K562 (cell line): ENCODE data around the gene WDR27. TPM values are rescaled to one million over a fixed set of nuclear protein-coding genes. Genes with fewer than 3 reads are reported as not detected.

Source experiments
- ATAC-seq: fragments of 200-7000 bp; cut with Tn5 transposase; 3 replicates; pipeline ENCODE4 v1.9.1; 2020; ENCODE audit warnings: moderate library complexity
- BruUV-seq: library from RNA; stranded (reverse); fragments of 400-500 nt; replicated peaks from 2 replicates; lab custom pipeline; 2021; lab: Mats Ljungman, UMichigan
- CTCF ChIA-PET: fragments of 300-600 bp; formaldehyde crosslinking; extraction: SDS; loops from one replicate; lab custom pipeline; 2021; ENCODE audit warnings: low intra/inter-chr PET ratio; lab: Yijun Ruan, JAX
- POLR2A ChIA-PET: fragments of 300-600, 350-650 bp; sonication (Branson Sonifier 250); formaldehyde crosslinking; extraction: SDS; loops from one replicate; lab custom pipeline; 2021; ENCODE audit warnings: antibody characterized with exemption, inconsistent platforms; lab: Yijun Ruan, JAX
- DNase-seq, 4 experiments: peaks; one replicate each; pipeline versions ENCODE4 v3.0.0 to v3.0.0-alpha.2; 2011 to 2018; ENCODE audit warnings: low spot score in 3 of 4, mixed read lengths in 3 of 4; ENCODE audit errors: extremely low read depth in 1 of 4
- FAIRE-seq: peaks from 2 replicates; lab custom pipeline; 2011; peaks lifted over from hg19 to GRCh38; lab: Jason Lieb, UNC
- H2AFZ ChIP-seq: 2 replicates; pipeline ENCODE4 v1.6.0; 2011; ENCODE audit warnings: low read depth, low read length, control low read depth, inconsistent platforms
- H3K27ac ChIP-seq: fragments of 200-600 bp; 3 replicates; pipeline ENCODE4 v1.8.0; 2011; ENCODE audit warnings: low read depth, mild to moderate bottlenecking, control low read depth, inconsistent platforms, low read length, moderate library complexity, mixed read lengths; ENCODE audit errors: extremely low read depth
- H3K27me3 ChIP-seq, 2 experiments: fragments of 300-600 bp in 1 of 2; 2 replicates in 1 of 2; 3 replicates in 1 of 2; pipeline versions ENCODE4 v1.6.0 to v1.8.0; 2011; ENCODE audit warnings: inconsistent platforms in 2 of 2, low read length in 2 of 2, mild to moderate bottlenecking in 1 of 2, mixed read lengths in 1 of 2, moderate library complexity in 1 of 2; ENCODE audit not compliant: control insufficient read depth in 2 of 2, insufficient read depth in 2 of 2
- H3K36me3 ChIP-seq: fragments of 300-600 bp; 3 replicates; pipeline ENCODE4 v1.8.0; 2011; ENCODE audit warnings: mild to moderate bottlenecking, low read length, inconsistent platforms; ENCODE audit not compliant: control insufficient read depth, insufficient read depth
- H3K4me1 ChIP-seq, 2 experiments: fragments of 200-600 bp in 1 of 2; replicated peaks in 1 of 2; 2 replicates in 1 of 2; 3 replicates in 1 of 2; pipeline versions ENCODE4 v1.5.1 to v1.8.0; 2011; ENCODE audit warnings: inconsistent platforms in 2 of 2, low read length in 2 of 2, mild to moderate bottlenecking in 1 of 2, mixed read lengths in 1 of 2, moderate library complexity in 1 of 2; ENCODE audit not compliant: control insufficient read depth in 2 of 2, insufficient read depth in 2 of 2
- H3K4me2 ChIP-seq: 2 replicates; pipeline ENCODE4 v1.6.1; 2011; ENCODE audit warnings: low read length, control low read depth, inconsistent platforms, mixed read lengths; ENCODE audit not compliant: insufficient read depth
- H3K4me3 ChIP-seq: fragments of 200-600 bp; sonication (generic), shearing (Covaris generic); 2 replicates; pipeline ENCODE4 v1.5.1; 2016; ENCODE audit warnings: control low read depth, inconsistent platforms
- H3K79me2 ChIP-seq: fragments of 200-600 bp; 3 replicates; pipeline ENCODE4 v1.8.0; 2011; ENCODE audit warnings: low read length, inconsistent platforms; ENCODE audit not compliant: control insufficient read depth, insufficient read depth
- H3K9ac ChIP-seq, 2 experiments: 2 replicates each; pipeline versions ENCODE4 v1.6.0 to v1.6.1; 2011; ENCODE audit warnings: low read depth in 2 of 2, low read length in 2 of 2, control low read depth in 1 of 2, inconsistent platforms in 1 of 2, mild to moderate bottlenecking in 1 of 2, mixed read lengths in 1 of 2; ENCODE audit not compliant: insufficient read depth in 1 of 2
- H3K9me1 ChIP-seq: one replicate; pipeline ENCODE4 v1.6.0; 2011; ENCODE audit warnings: inconsistent platforms, mild to moderate bottlenecking, low read length, moderate library complexity; ENCODE audit not compliant: control insufficient read depth, insufficient read depth
- H3K9me3 ChIP-seq: replicated peaks from 2 replicates; pipeline ENCODE4 v1.5.1; 2011; ENCODE audit warnings: low read depth, low read length, inconsistent platforms; ENCODE audit not compliant: control insufficient read depth, insufficient read depth
- H4K20me1 ChIP-seq: replicated peaks from 2 replicates; pipeline ENCODE4 v1.6.1; 2011; ENCODE audit warnings: low read length, inconsistent platforms, mixed read lengths; ENCODE audit not compliant: control insufficient read depth, insufficient read depth
- BHLHE40 ChIP-seq: IDR thresholded peaks from 2 replicates; pipeline ENCODE4 v1.6.1; 2011; ENCODE audit warnings: low read length, improper control_type of control experiment
- EGR1 ChIP-seq: fragments of 450-650 bp; conservative IDR thresholded peaks from 2 replicates; pipeline ENCODE4 v1.6.1; 2017; ENCODE audit warnings: mild to moderate bottlenecking
- EP300 ChIP-seq: IDR thresholded peaks from 2 replicates; pipeline ENCODE4 v1.6.1; 2012; ENCODE audit warnings: low read length, improper control_type of control experiment
- GATA2 ChIP-seq: sonication (generic); formaldehyde crosslinking; IDR thresholded peaks from 2 replicates; pipeline ENCODE4 v1.4.0; 2020; ENCODE audit warnings: mild to moderate bottlenecking, missing genetic modification reagents
- GTF2F1 ChIP-seq: IDR thresholded peaks from 2 replicates; pipeline ENCODE4 v1.6.1; 2011; ENCODE audit warnings: low read depth, low read length, improper control_type of control experiment
- MYBL2 ChIP-seq, 2 experiments: fragments of 450-650 bp in 1 of 2; sonication (generic) in 1 of 2; formaldehyde crosslinking in 1 of 2; IDR thresholded peaks; 2 replicates each; pipeline versions ENCODE4 v1.6.1 to v1.8.1; 2017 to 2022; ENCODE audit warnings: borderline replicate concordance in 1 of 2, inconsistent platforms in 1 of 2, low read depth in 1 of 2, mild to moderate bottlenecking in 1 of 2, missing genetic modification reagents in 1 of 2, moderate library complexity in 1 of 2
- NR3C1 ChIP-seq: sonication (generic); formaldehyde crosslinking; IDR thresholded peaks from 2 replicates; pipeline ENCODE4 v1.8.1; 2022; ENCODE audit warnings: missing genetic modification reagents
- RBM22 ChIP-seq: fragments of 200-400 bp; formaldehyde crosslinking; IDR thresholded peaks from 2 replicates; pipeline ENCODE4 v1.6.1; 2018; ENCODE audit warnings: low read length, low read depth; ENCODE audit not compliant: poor library complexity, severe bottlenecking
- SMARCC2 ChIP-seq: fragments of 450-650 bp; IDR thresholded peaks from 2 replicates; pipeline ENCODE4 v1.6.1; 2017; ENCODE audit warnings: antibody characterized with exemption, moderate library complexity, mild to moderate bottlenecking, low read depth
- ZFP30 ChIP-seq: fragments of 250-450 bp; sonication (Bioruptor Pico); IDR thresholded peaks from 2 replicates; pipeline ENCODE4 v1.8.0; 2022; ENCODE audit warnings: moderate library complexity, mild to moderate bottlenecking, inconsistent platforms, borderline replicate concordance
- ZNF143 ChIP-seq: sonication (generic); formaldehyde crosslinking; IDR thresholded peaks from 2 replicates; pipeline ENCODE4 v1.9.0; 2022; ENCODE audit warnings: mild to moderate bottlenecking, missing genetic modification reagents
- ZNF583 ChIP-seq: fragments of 250-450 bp; sonication (Bioruptor Pico); IDR thresholded peaks from 2 replicates; pipeline ENCODE4 v1.4.0; 2020
- ZNF778 ChIP-seq: fragments of 450-650 bp; formaldehyde crosslinking; IDR thresholded peaks from 2 replicates; pipeline ENCODE4 v1.4.0; 2020; ENCODE audit warnings: mild to moderate bottlenecking, moderate library complexity
- WGBS: fragments of 100-300 bp; shearing (Covaris generic); methylation state at CpG from one replicate; pipeline ENCODE4 v1.1.6; 2016; ENCODE audit warnings: low coverage, mixed read lengths; ENCODE audit not compliant: insufficient coverage; ENCODE audit errors: missing lambda C conversion rate; 5-methylcytosine and 5-hydroxymethylcytosine counted together
- in situ Hi-C: fragments of 300-500 bp; cut with MboI; formaldehyde crosslinking; loops from 4 replicates; pipeline ENCODE4 v1.15.0; 2018; ENCODE audit warnings: inconsistent platforms, mixed read lengths
- intact Hi-C: fragments of 100-400 bp; cut with micrococcal nuclease; formaldehyde crosslinking; loops from 2 replicates; pipeline ENCODE4 v1.14.2; 2022
- polyA plus RNA-seq, 8 experiments: library from polyadenylated mRNA; depleted of rRNA in 4 of 8; stranded (reverse) in 5 of 8; unstranded in 3 of 8; fragments of >200 nt; fragmentation: Nextera tagmentation in 2 of 8; fragmentation: Illumina TruSeq in 1 of 8; extraction: Ambion mirVana in 2 of 8; extraction: Trizol in 1 of 8; gene quantifications; 2 replicates each; pipeline versions ENCODE4 v1.2.1 to v1.2.3, GENCODE V29; 2011 to 2014; ENCODE audit warnings: inconsistent platforms in 1 of 8, missing spikeins in 1 of 8
- total RNA-seq, 7 experiments: library from RNA; depleted of rRNA in 6 of 7; stranded (reverse); fragments of >200 nt in 6 of 7; fragmentation: Illumina TruSeq in 2 of 7; extraction: Trizol in 2 of 7; gene quantifications; 2 replicates each; pipeline versions ENCODE4 v1.2.1 to v1.2.3, GENCODE V29; 2011 to 2021; ENCODE audit warnings: low replicate concordance in 1 of 7
- TF ChIP-seq, protein P1 (sequence below): fragments of 450-650 bp; IDR thresholded peaks from 2 replicates; pipeline ENCODE4 v1.6.1; 2018; ENCODE audit warnings: mild to moderate bottlenecking, low read depth; ENCODE audit not compliant: partially characterized antibody
- TF ChIP-seq, protein P2 (sequence below): fragments of 250-450 bp; sonication (Bioruptor Pico); IDR thresholded peaks from 2 replicates; pipeline ENCODE4 v1.4.0; 2020; ENCODE audit warnings: mild to moderate bottlenecking
- TF ChIP-seq, protein P3 (sequence below): fragments of 250-450 bp; sonication (Bioruptor Pico); IDR thresholded peaks from 2 replicates; pipeline ENCODE4 v1.4.0; 2020
- TF ChIP-seq, protein P4 (sequence below), 2 experiments: fragments of 200-800 bp in 1 of 2; sonication (Bioruptor generic) in 1 of 2; sonication (generic) in 1 of 2; formaldehyde crosslinking in 1 of 2; IDR thresholded peaks in 1 of 2; conservative IDR thresholded peaks in 1 of 2; 2 replicates each; pipeline versions ENCODE4 v1.5.0 to v1.6.1; 2016 to 2020; ENCODE audit warnings: missing compliant biosample characterization in 1 of 2, missing genetic modification characterization in 1 of 2, missing genetic modification reagents in 1 of 2

The WDR27 gene
- total and polyA plus RNA-seq, 9 of the 15 experiments (the other 6 are each of a cell fraction or from before 2014, with no cell fraction given), result 4.3 to 77.2 (median 22.7) TPM

DNA sequence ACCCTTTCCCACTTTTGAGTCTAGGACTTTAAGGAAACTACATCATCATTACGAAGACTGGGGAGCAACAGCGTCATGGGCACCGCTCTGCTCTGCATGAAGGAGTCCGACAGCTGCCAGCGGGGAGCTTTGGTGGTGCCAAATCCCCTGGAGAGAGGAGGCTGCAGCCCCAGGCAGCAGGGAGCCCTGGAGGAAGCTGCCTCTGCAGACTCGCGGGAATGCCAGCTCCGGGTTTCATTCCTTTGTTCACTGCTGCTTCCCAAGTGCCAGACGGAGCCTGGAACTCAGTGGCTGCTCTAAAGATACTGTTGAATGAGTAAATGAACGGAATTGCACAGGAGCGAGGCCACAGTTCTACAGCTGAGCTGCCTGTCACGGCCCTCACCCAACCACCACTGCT, 251.7 kb downstream of the WDR27 start:
- Histone ChIP-seq H3K4me1 (peaks cover 19 to 29% of the 10 kb centered on the region in 2 experiments; a peak in 4 of 5 replicates), H3K4me3 (no peak overlapping the region), H3K9me1 (no peaks in the 10 kb centered on the region), H4K20me1 (no peaks in the 10 kb centered on the region), H3K27me3 (0 out of 5 replicates have a peak, but pooled peaks cover 0 to 5% of the 10 kb centered on the region in 2 experiments), H2AFZ (no peak overlapping the region), H3K9me3 (no peaks in the 10 kb centered on the region), H3K9ac (no peak overlapping the region), H3K4me2 (no peak overlapping the region), H3K27ac (no peak overlapping the region), H3K79me2 (peaks cover 10% of the 10 kb centered on the region; the same call in 2 of the 3 replicates), H3K36me3 (no peaks in the 10 kb centered on the region)
- 84% methylated on average over 12 of the region's 12 CpGs for WGBS
- in situ Hi-C loops, result no loop called here
- POLR2A ChIA-PET, result interaction anchor here (0.6 to 0.7 kb wide), 2 partner anchors 123 to 667 kb away, joined by 3 read pairs; no protein-coding TSS in a partner anchor
- no TSS peak for BruUV-seq
- CTCF ChIA-PET, result no interaction called here
- FAIRE-seq (no peak), ATAC-seq (no peak), DNase-seq (no peak)
- TF ChIP-seq, protein P1, sequence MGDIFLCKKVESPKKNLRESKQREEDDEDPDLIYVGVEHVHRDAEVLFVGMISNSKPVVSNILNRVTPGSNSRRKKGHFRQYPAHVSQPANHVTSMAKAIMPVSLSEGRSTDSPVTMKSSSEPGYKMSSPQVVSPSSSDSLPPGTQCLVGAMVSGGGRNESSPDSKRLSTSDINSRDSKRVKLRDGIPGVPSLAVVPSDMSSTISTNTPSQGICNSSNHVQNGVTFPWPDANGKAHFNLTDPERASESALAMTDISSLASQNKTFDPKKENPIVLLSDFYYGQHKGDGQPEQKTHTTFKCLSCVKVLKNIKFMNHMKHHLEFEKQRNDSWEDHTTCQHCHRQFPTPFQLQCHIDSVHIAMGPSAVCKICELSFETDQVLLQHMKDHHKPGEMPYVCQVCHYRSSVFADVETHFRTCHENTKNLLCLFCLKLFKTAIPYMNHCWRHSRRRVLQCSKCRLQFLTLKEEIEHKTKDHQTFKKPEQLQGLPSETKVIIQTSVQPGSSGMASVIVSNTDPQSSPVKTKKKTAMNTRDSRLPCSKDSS, result no peak
- TF ChIP-seq ZFP30 (CRISPR knock-in tag), result no peak
- TF ChIP-seq, protein P2, sequence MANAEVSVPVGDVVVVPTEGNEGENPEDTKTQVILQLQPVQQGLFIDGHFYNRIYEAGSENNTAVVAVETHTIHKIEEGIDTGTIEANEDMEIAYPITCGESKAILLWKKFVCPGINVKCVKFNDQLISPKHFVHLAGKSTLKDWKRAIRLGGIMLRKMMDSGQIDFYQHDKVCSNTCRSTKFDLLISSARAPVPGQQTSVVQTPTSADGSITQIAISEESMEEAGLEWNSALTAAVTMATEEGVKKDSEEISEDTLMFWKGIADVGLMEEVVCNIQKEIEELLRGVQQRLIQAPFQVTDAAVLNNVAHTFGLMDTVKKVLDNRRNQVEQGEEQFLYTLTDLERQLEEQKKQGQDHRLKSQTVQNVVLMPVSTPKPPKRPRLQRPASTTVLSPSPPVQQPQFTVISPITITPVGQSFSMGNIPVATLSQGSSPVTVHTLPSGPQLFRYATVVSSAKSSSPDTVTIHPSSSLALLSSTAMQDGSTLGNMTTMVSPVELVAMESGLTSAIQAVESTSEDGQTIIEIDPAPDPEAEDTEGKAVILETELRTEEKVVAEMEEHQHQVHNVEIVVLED, result no peak
- no peak for TF ChIP-seq ZNF583 (CRISPR knock-in tag)
- no peak for TF ChIP-seq EP300
- no peak for TF ChIP-seq SMARCC2
- TF ChIP-seq NR3C1 (CRISPR knock-in tag), result no peak
- no peak for TF ChIP-seq EGR1
- TF ChIP-seq, protein P3, sequence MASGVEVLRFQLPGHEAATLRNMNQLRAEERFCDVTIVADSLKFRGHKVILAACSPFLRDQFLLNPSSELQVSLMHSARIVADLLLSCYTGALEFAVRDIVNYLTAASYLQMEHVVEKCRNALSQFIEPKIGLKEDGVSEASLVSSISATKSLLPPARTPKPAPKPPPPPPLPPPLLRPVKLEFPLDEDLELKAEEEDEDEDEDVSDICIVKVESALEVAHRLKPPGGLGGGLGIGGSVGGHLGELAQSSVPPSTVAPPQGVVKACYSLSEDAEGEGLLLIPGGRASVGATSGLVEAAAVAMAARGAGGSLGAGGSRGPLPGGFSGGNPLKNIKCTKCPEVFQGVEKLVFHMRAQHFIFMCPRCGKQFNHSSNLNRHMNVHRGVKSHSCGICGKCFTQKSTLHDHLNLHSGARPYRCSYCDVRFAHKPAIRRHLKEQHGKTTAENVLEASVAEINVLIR (CRISPR knock-in tag), result no peak
- TF ChIP-seq GATA2 (CRISPR knock-in tag), result no peak
- no peak for TF ChIP-seq MYBL2 (IDR thresholded peaks at IDR 0.05; ENCODE audit: low read depth)
- TF ChIP-seq MYBL2 (CRISPR knock-in tag; IDR thresholded peaks at IDR 0.05; ENCODE audit: borderline replicate concordance), result no peak
- no peak for TF ChIP-seq GTF2F1
- TF ChIP-seq, protein P4, sequence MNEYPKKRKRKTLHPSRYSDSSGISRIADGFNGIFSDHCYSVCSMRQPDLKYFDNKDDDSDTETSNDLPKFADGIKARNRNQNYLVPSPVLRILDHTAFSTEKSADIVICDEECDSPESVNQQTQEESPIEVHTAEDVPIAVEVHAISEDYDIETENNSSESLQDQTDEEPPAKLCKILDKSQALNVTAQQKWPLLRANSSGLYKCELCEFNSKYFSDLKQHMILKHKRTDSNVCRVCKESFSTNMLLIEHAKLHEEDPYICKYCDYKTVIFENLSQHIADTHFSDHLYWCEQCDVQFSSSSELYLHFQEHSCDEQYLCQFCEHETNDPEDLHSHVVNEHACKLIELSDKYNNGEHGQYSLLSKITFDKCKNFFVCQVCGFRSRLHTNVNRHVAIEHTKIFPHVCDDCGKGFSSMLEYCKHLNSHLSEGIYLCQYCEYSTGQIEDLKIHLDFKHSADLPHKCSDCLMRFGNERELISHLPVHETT (CRISPR knock-in tag; conservative IDR thresholded peaks at IDR 0.05 in 1 of 2, IDR thresholded peaks at IDR 0.05 in 1 of 2), result no peak
- no peak for TF ChIP-seq RBM22
- no peak for TF ChIP-seq ZNF143
- TF ChIP-seq ZNF778 (CRISPR knock-in tag), result no peak
- TF ChIP-seq BHLHE40, result no peak
- intact Hi-C loops, result no loop called here
